Measurements from ENCODE around the gene LPCAT2.
A peak's percentile ranks its signal among the peaks of the same experiment; 100 is the strongest.

Gene LPCAT2, protein sequence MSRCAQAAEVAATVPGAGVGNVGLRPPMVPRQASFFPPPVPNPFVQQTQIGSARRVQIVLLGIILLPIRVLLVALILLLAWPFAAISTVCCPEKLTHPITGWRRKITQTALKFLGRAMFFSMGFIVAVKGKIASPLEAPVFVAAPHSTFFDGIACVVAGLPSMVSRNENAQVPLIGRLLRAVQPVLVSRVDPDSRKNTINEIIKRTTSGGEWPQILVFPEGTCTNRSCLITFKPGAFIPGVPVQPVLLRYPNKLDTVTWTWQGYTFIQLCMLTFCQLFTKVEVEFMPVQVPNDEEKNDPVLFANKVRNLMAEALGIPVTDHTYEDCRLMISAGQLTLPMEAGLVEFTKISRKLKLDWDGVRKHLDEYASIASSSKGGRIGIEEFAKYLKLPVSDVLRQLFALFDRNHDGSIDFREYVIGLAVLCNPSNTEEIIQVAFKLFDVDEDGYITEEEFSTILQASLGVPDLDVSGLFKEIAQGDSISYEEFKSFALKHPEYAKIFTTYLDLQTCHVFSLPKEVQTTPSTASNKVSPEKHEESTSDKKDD

DNA sequence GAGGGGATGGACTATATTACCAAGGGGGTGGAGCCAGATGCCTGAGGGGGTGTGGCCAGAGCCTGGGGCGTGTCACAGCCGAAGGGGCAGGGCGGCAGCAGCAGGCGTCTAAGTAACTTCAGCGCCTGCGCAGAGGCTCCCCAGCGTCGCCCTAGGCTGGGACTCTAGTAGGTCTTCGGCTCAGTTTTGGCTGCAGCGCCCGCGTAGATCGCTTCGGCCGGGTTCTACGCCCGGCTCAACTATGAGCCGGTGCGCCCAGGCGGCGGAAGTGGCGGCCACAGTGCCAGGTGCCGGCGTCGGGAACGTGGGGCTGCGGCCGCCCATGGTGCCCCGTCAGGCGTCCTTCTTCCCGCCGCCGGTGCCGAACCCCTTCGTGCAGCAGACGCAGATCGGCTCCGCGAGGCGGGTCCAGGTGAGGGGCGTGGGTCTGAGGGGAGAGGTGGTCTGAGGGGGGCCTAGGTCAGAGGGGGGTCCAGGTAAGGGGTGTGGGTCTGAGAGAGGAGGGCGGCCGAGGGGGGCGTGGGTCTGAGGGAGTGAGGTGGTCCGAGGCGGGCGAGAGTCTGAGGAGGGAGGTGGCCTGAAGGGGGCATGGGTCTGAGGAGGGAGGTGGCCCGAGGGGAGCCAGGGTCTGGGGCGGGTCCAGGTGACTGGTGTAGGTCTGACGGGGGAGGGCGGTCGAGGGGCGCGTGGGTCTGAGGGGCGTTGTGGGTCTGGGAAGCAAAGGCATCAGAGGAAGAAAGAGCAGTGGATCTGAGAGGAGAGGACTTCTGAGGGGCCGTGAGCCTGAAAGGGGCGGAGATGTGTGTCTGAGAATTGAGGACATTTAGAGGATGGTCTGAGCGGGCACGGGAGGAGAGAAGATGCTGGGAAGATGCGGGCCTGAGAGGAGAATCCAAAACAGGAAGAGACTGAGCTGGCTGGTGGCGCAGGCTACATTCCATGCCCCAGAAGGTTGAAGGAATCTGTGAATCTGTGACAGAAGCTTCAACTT is at the start of gene LPCAT2:
Gene LPCAT2, plus strand, starts transcription at position 132 of the 991 bp plus-strand sequence. Its CDS starts 110 bp downstream, at position 242.
- DNase-seq (ENCODE audit: low spot score): peak; percentile 67

DNA sequence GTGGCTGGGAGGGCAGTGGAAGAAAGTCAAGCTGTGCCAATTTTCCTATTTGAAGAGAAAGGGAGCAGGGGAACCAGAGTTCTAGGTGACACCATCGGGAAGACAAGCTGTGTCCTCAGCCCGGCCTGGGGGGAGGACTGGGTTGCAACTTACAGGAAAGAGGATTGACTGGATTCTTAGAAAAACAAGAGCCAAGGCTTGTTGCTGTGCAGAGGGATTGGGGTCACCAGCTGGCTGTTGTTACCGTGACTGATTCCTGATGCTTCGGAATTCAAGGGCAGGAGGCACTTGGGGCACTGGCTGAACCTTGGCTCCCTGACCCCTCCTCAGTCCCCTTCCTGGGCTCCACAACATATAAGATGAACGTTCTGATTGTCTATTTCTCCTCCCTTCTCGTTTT is 46.6 kb upstream of the LPCAT2 start:
- no peak for DNase-seq (ENCODE audit: low spot score)

DNA sequence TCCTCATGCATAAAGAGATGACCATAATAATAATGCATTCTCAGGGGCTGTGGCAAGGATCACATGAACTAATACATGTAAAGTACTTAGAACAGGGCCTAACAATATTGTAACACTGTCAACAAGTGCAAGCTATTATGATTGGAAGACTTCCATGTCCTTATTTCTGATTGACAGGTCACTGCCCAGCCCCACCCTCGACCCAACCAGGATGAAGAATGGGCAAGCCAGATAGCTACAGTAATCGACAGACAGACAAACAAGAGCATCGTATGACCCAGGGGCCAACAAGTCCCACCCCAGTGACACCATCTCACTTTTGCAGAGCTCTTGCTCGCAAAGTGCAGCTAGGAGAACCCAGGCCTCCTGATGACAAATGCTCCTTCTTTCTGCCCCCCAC is 44.5 kb upstream of the LPCAT2 start:
- no peak for DNase-seq (ENCODE audit: low spot score)

DNA sequence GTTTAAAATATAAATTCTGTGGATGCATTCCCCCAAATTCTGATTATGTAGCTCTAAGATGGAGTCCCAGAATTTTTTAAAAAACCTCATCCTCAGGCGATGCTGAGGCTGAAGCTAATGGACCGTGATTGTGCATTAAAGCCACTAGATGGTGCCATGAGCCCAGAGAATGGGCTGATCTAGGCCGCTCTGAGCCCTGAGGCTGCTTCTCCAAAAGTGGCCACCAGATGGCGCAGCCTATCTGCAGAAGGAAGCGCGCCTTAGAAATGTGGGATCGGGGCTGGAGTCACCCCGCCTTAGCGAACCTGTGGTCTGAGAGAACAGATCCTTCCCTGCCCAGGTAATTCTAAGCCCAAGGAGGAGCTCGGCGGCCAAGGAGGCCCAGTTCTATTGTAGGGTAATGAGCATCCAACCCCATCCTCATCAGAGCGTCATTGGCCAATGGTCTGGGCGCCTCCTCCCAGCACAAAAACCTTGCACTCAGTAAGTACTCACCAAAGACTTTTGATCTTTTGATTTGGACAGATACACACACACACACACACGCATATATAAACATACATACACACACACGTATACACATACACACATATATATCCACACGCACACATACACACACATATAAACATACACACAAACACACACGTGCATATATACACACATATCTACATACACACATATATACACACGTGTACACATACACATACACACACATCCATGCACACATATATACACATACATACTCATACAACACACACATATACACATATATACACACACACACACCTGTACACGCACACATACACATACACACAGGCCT is 43.6 kb upstream of the LPCAT2 start:
- DNase-seq (ENCODE audit: low spot score): peak; percentile 87

DNA sequence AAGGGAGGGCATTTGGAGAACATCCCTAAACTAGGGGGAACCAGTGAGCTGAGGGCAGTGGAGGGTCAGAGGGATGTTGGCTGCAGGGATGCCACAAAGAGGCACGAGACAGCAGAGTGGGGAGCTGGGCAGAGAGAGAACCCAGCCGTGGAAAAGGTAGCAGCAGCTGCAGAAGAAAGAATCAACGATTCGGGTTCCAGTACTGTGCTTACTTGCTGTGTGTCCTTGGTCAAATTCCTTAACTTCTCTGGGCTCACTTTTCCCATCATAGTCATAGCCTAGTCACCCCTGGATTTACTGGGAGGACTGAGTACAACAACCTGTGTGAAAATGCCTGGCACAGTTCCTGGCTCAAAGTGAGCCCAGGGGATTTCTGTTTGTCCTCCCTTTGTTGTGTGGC is 42.7 kb upstream of the LPCAT2 start:
- no peak for DNase-seq (ENCODE audit: low spot score)

DNA sequence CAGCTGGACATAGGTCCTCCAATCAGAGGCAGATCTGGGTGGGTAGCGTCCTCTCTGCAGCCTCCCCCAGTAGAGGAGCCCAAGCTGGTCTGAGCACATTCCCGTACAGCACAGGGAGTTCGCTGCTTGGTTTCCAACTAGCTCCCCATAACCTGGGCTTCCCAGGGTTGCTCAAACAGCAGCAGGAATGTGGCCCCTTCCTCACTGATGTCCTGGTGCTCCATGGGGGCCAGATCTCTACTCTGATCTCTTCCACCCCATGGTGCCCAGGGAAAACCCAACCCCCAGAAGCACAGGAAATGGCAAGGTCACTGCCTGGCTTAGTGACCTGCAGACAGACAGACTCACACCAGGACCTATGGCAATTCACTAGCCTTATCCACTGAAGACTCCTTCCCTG is 41.0 kb upstream of the LPCAT2 start:
- no peak for DNase-seq (ENCODE audit: low spot score)

DNA sequence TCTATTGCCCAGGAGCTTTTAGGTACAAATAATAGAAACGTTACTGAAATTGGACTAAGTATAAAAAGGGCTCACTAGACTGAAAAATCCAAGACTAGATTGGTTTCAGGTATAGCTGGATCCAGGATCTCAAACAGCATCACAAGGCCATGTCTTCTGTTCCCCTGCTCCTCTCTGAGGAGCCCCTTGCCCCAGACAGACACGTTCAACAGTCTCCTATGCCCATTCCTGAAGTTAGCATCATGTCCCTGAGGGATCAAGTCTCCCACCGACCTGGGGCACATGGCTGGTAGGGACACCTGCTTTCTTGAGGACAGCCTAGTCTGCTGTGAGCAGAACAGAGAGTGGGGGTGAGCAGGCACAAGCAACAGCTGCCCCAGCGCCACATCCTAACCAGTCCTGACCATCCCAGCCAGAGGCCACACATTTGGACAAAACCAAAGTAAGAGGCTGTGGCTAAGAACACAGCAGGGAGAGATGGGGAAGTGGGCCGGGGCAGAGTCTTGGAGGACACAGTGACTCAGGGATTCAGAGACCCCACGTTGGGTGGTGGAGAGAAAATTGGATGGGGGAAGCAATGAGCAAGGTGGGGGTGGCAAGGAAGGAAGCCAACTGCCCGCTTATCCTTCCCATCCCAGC is 40.4 kb upstream of the LPCAT2 start:
- no peak for DNase-seq (ENCODE audit: low spot score)

DNA sequence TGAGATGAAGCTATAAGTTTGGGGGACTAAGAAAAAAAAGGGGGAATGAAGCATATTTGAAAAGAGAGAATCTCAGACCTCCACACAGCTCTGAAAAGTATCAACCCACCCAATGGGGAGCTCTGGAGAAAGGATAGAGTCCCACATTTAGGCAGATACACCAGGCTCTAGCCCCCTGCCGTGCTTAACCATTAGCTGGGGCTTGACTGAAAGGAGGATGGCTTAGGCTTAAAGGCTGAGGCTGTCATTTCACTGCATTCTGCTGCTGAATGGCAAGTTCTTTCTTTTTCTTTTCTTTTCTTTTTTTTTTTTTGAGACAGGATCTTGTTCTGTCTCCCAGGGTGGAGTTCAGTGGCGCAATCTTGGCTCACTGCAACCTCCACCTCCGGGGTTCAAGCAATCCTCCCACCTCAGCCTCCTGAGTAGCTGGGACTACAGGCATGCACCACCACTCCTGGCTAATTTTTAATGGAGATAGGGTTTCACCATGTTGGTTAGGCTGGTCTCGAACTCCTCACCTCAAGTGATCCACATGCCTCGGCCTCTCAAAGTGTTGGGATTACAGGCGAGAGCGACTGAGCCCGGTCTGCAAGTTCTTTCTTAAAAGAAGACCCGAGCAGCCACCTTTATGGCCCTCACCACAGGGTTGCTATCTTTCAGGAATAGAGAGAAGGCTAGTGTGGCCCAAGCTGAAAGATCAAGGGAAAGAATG is 38.9 kb upstream of the LPCAT2 start:
- no peak for DNase-seq (ENCODE audit: low spot score)

DNA sequence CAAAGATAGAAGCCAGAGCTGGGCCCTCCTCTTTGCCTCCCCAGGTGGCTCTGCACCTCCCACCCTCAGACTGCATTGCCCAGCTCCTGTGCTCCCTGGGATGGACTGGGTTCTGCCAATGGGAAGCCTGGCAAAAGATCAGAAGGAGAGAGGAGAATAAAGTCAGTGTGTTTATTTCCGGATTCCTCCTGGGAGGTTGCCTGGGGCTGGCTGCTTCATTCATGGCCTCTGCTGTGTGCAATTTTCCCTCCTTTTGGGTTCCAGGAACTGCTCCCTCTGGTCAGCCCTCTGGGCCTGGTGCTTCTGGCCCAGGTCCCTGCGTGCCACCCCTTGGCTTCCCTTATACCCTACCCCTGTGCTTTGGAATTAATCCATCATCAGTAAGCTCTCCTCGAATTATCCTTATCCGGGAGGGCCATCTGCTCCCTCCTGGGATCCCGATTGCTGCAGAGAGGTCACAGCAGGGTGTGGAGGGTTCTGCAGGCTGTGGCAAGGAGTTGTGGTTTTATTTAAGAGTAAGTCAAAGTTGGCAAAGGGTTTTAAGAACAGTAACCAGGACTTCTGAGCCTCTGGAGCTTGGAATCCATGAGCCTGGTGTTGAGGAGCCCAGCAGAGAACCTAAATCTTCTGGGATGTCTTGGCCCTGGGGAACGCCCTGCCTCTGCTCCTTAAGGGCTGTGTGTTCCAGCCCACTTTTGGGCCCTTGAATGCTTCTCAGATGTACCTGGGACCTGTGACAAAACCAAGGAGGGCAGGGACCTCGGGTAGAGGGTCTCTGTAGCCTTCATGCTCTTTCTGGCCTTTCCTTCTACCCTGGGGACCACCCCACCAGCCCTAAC is 38.1 kb upstream of the LPCAT2 start:
- DNase-seq (ENCODE audit: low spot score): no peak

DNA sequence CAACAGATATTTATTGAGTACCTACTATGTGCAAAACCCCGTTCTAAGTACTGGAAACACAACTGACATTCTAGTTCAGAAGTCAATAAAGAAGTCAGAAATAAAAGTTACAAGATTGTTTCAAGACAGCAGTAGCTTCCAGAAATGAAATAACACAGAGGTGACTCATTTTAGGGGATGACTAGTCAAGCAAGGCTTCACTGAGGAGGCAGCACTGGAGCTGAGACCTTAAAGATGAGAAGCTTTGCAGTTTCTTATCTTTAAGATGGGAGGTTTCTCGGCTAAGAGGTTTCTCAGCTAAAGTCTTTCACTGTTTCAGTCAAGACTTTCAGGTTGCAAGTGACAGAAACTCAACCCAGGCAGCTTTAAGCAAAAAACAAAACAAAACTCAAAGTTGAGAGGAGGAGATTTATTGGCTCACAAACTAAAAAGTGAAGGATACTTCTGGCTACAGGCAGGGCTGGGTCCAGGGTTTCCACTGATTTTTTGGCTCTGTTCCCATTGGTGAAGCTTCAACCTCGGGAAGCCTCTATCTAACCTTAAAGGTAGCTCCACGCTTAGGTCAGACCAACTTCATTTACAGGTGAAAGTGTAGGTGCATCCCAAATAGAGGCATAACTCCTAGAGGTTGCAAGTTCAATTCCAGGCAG is 37.3 kb upstream of the LPCAT2 start:
- peak; percentile 85 for DNase-seq (ENCODE audit: low spot score)

DNA sequence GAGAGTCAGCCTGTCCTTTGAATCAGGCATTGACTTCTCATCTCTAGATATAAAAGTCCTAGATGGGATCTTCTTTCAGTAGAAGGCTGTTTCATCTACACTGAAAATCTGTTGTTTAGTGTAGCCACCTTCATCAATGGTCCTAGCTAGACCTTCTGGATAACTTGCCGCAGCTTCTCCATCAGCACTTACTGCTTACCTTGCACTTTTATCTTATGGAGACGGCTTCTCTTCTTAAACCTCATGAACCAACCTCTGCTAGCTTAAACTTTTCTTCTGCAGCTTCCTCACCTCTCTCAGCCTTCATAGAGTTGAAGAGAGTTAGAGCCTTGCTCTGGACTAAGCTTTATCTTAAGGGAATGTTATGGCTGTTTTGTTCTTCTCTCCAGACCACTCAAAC is 35.3 kb upstream of the LPCAT2 start:
- DNase-seq (ENCODE audit: low spot score): no peak

DNA sequence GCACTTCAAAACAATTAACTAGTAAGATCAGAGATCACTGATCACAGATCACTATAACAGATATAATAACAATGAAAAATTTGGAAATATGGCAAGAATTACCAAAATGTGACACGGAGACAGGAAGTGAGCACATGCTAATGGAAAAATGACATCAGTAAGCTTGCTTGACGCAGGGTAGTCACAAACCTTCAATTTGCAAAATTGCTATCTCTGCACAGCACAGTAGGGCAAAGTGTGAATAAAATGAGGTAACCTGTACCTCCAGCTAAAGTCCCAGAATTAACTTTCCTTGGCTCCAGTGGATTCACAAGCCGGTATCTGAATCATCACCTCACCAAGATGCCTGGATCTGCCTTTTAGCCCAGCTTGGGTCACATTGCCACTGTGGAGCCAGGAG is 34.1 kb upstream of the LPCAT2 start:
- no peak for DNase-seq (ENCODE audit: low spot score)

DNA sequence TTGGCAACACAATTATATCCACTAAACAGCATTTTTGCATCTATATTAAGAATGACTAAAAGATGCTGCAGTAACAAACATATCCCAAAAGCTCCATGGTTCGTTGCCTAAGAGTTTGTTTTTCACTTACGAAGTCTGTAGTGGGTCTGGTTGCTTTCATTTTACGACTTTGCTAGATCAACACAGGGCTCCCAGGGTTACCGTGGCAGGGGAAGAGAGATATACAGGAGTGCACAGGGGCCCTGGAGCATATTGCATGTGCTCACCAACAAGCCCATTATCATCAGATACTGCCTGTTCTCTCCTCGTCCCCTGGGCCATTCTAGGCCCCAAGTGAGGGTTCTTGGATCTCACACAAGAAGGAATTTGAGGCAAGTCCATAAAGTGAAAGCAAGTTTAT is 33.0 kb upstream of the LPCAT2 start:
- DNase-seq (ENCODE audit: low spot score): no peak

DNA sequence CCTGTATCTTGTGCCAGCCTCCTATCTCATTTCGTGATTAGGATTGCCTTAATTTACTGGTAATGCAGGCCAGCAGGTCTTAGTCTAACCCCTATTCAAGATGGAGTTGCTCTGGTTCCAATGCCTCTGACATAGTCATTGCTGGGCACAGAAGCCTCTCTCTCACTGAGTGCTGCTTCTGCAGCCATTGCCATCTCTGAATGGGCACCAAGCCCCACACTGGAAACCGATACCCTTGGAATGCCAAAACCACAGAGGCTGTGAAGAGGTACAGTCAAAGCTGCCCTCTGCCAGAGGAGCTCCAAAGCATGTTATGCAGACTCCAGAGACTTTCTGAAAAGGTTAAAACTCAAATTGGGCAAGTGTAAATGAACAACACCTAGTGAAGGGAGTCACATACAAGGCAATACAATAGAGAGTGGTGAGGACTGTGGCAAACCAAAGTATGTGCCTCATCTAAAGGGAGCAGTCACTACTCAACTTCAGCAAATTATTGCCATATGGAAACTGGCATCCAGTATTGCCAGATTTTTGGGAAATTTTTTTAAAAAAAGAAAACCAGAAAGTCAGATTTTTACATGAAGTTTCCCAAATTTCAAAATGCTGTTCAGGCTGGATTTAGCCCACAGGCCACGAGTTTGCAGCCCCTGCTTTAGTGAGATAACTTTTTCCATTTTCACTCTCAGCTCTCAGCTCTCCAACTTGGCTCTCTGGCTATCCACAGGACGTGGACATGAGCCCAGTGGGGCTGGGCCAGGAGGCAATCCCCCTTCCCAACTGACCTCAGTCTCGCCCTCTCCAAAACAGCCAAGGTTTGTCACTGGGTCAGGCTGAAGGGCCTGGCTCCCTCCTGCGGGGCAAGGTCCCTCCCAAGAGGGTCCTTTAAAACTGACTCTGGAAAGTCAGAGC is 32.0 kb upstream of the LPCAT2 start:
- no peak for DNase-seq (ENCODE audit: low spot score)

DNA sequence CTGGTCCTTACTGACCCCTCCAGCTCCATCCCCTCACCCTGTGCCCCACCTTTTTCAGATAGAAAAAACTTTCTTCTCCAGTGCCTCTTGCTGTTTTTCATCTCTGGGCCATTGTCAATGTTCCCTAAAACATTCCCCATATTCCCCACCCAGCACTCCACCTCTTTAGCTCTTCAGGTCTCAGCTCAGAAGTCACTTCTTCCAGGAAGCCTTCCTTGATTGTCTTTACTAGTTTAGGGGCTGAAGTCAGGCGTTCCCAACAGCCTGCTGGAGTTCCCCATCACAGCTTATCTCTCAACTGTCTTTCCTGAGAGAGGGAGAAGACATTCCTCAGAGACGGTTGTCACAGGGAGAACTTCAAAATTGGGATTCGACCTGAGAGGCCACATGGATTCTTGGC is 31.1 kb upstream of the LPCAT2 start:
- DNase-seq (ENCODE audit: low spot score): no peak

DNA sequence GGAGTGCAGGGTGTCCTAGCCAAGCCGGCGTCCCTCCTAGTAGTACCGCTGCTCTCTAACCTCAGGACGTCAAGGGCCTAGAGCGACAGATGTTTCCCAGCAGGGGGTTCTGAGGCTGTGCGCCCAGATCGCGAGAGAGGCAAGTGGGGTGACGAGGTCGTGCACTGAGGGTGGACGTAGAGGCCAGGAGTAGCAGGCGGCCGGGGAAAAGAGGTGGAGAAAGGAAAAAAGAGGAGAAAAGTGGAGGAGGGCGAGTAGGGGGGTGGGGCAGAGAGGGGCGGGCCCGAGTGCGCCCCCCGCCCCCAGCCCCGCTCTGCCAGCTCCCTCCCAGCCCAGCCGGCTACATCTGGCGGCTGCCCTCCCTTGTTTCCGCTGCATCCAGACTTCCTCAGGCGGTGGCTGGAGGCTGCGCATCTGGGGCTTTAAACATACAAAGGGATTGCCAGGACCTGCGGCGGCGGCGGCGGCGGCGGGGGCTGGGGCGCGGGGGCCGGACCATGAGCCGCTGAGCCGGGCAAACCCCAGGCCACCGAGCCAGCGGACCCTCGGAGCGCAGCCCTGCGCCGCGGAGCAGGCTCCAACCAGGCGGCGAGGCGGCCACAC is 29.9 kb upstream of the LPCAT2 start, which contains the start of gene MMP2:
Gene MMP2, plus strand, starts transcription at position 372 of the 603 bp plus-strand sequence. CDS start 282 bp downstream, outside the sequence.
- no peak for DNase-seq (ENCODE audit: low spot score)

DNA sequence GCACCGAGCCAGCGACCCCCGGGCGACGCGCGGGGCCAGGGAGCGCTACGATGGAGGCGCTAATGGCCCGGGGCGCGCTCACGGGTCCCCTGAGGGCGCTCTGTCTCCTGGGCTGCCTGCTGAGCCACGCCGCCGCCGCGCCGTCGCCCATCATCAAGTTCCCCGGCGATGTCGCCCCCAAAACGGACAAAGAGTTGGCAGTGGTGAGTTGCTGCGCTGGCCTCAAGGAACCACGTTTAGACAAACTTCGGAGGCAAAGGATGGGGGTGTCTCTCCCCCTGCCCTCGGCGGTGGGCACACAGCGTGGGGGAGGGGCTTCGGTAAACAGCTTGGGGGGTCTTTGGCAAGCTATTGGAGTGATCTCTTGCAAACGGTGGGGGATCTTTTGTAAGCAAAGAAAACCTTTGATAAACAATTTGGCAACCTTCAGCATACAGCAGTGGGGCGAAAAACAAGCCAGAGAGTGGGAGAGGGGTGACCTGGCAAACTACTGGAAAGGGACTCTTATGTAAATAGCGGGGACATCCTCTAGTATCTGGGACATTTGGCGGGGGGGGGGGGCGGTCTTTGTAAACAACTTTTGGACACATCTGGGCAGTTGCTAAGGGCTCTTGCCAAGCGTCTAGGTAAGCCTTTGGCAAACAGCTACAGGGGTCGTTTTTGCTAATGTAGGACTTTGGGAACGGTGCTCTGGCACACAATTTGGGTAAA is 29.3 kb upstream of the LPCAT2 start:
- DNase-seq (ENCODE audit: low spot score): no peak
